Lower leg skin (tissue), 3 donors: Measurements from ENCODE around the gene LRRN3.

ENCODE experiments used
- POLR2A ChIP-seq, 2 donors: fragments of 450-650 bp; IDR thresholded peaks; one replicate each; pipeline ENCODE4 v1.6.1; 2016 to 2017; ENCODE audit warnings: antibody characterized with exemption in 2 of 2, mild to moderate bottlenecking in 1 of 2, moderate library complexity in 1 of 2
- TF ChIP-seq, protein P1 (sequence below), 3 donors: fragments of 450-650 bp; IDR thresholded peaks; one replicate each; pipeline ENCODE4 v1.5.1; 2016; ENCODE audit warnings: antibody characterized with exemption in 3 of 3, mild to moderate bottlenecking in 3 of 3, moderate library complexity in 2 of 3

DNA sequence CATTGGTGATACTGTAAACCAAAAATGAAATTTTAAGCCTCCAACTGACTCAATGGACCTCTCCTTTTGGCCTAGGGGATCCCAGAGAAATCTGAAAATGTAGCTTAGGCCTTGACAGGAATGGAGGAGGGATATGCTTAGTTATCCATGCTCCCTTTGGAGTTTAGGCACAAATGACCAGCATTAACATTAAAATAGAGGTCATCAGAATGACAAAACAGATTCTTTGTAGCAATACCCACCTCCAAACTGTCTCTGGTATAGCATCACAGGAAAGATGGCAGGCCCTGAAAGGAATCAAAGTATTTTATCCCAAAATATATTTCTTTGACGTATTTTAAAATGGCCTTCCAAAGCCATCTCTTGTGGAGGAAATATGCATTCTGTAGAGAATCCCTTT, 39.1 kb upstream of the LRRN3 start:
- no peak for TF ChIP-seq POLR2A (IDR thresholded peaks at IDR 0.05)
- TF ChIP-seq, protein P1, sequence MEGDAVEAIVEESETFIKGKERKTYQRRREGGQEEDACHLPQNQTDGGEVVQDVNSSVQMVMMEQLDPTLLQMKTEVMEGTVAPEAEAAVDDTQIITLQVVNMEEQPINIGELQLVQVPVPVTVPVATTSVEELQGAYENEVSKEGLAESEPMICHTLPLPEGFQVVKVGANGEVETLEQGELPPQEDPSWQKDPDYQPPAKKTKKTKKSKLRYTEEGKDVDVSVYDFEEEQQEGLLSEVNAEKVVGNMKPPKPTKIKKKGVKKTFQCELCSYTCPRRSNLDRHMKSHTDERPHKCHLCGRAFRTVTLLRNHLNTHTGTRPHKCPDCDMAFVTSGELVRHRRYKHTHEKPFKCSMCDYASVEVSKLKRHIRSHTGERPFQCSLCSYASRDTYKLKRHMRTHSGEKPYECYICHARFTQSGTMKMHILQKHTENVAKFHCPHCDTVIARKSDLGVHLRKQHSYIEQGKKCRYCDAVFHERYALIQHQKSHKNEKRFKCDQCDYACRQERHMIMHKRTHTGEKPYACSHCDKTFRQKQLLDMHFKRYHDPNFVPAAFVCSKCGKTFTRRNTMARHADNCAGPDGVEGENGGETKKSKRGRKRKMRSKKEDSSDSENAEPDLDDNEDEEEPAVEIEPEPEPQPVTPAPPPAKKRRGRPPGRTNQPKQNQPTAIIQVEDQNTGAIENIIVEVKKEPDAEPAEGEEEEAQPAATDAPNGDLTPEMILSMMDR (IDR thresholded peaks at IDR 0.05) = no peak
